ENCODE measurements around the gene TRPV5.

Gene TRPV5

GRCh38 chr7:142889816-142890215 lies 43.7 kb downstream of the TRPV5 start:
- no peak overlapping the region for H3K4me3 ChIP-seq (ENCODE audit: low read length)
- TF ChIP-seq CTCF (conservative IDR thresholded peaks at IDR 0.05; ENCODE audit: low read length) = no peak
- DNase-seq (ENCODE audit: low read depth) = no peak

GRCh38 chr7:142887282-142888015 lies 46.1 kb downstream of the TRPV5 start:
- no peak overlapping the region for H3K4me3 ChIP-seq (ENCODE audit: low read length)
- DNase-seq (ENCODE audit: low read depth) = no peak
- no peak for TF ChIP-seq CTCF (conservative IDR thresholded peaks at IDR 0.05; ENCODE audit: low read length)

GRCh38 chr7:142886866-142887265 lies 46.7 kb downstream of the TRPV5 start:
- no peak overlapping the region for H3K4me3 ChIP-seq (ENCODE audit: low read length)
- no peak for DNase-seq (ENCODE audit: low read depth)
- TF ChIP-seq CTCF (conservative IDR thresholded peaks at IDR 0.05; ENCODE audit: low read length) = no peak

- DNase-seq (ENCODE audit: low read depth) = no peak
- TF ChIP-seq CTCF (conservative IDR thresholded peaks at IDR 0.05; ENCODE audit: low read length) = no peak
- H3K4me3 ChIP-seq (ENCODE audit: low read length) = no peak within 1 kb of the TSS
Observed at GRCh38 chr7:142885311-142886230, 48.0 kb downstream of the TRPV5 start, which contains the start of gene TRPV6. Gene TRPV6 (minus strand): TSS chr7:142885745.

- no peak for TF ChIP-seq CTCF (conservative IDR thresholded peaks at IDR 0.05; ENCODE audit: low read length)
- no peak overlapping the region for H3K4me3 ChIP-seq (ENCODE audit: low read length)
- no peak for DNase-seq (ENCODE audit: low read depth)
Observed at GRCh38 chr7:142884286-142884640, 49.3 kb downstream of the TRPV5 start.

GRCh38 chr7:142883571-142884285 lies 49.8 kb downstream of the TRPV5 start:
- TF ChIP-seq CTCF (conservative IDR thresholded peaks at IDR 0.05; ENCODE audit: low read length) = no peak
- H3K4me3 ChIP-seq (ENCODE audit: low read length) = no peak overlapping the region
- DNase-seq (ENCODE audit: low read depth) = no peak
